Left colon (tissue), 2 donors: ENCODE data around the gene SCP2. TPM values are rescaled to one million over a fixed set of nuclear protein-coding genes. Genes with fewer than 3 reads are reported as not detected.
A peak's percentile ranks its signal among the peaks of the same experiment; 100 is the strongest.

Source experiments
- ATAC-seq: fragments of 200-7000 bp; cut with Tn5 transposase; one replicate; pipeline ENCODE4 v1.9.1; 2020; ENCODE audit warnings: mild to moderate bottlenecking, moderate library complexity
- DNase-seq, 2 donors: peaks; one replicate each; pipeline ENCODE4 v3.0.0-alpha.2; 2020
- intact Hi-C, 2 donors: fragments of 100-400 bp; cut with DNase I in 1 of 2; cut with micrococcal nuclease in 1 of 2; formaldehyde crosslinking; loops; one replicate each; pipeline versions ENCODE4 v1.11.2 to v1.14.0; 2022; cut with DNase I, micrococcal nuclease
- total RNA-seq, 2 donors: library from RNA; stranded (reverse); fragmentation: NEBNext Ultra II Directional; extraction: Animal tissue kit (Norgen Biotek cat#: 25700); gene quantifications; one replicate each; pipeline ENCODE4 v1.2.1, GENCODE V29; 2021
- donor health status: DM: no; HTN: no; CAD: no.
- donor health status: DM: yes; HTN: yes; CAD: no.

The SCP2 gene
- total RNA-seq, 2 donors from 2014 or later, result 303 to 312 TPM

- intact Hi-C loops, result no loop called here
- ATAC-seq, result no peak
- DNase-seq, result no peak
Measured at GRCh38 chr1:53020588-53020987, 93.5 kb downstream of the SCP2 start.

DNA sequence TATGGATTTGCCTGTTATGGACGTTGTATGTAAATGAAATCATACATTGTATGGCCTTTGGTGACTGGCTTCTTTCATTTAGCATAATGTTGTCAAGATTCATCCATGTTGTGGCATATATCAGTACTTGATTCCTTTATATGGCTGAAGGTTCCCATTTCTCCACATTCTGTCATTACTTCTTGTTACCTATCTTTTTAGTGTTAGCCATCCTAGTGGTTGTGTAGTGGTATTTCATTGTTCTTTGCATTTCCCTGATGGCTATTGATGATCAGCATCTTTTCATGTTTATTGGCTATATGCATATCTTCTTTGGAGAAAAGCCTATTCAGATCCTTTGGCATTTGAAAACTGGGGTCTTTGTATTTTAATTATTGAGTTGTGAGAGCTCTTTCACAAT, 95.1 kb downstream of the SCP2 start:
- intact Hi-C loops, result no loop called here
- DNase-seq (no peak), ATAC-seq (no peak)

DNA sequence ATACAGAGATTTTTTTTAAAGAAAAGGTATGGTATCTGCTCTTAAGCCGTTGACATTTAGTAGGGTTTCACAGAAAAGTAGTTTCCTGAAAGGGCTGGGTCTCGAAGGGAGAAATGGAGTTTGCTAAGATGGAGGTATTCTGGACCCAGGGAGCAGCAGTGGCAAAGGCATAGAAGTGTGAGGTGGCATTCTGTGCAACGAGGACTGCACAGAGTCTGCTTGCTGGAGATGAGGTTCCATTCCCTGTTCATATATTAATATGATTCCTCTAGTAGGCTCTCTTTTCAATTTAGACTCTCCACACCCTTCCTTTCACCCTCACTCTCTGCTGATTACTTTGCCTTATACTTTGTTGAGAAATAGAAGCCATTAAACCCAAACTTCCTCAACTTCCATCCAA, 96.5 kb downstream of the SCP2 start:
- intact Hi-C loops, result no loop called here
- no peak for DNase-seq
- ATAC-seq, result no peak

GRCh38 chr1:53024117-53024516, 97.0 kb downstream of the SCP2 start:
- DNase-seq (no peak), ATAC-seq (no peak)
- intact Hi-C loops, result no loop called here

- peak; percentile 88 for ATAC-seq
- peak; percentile 10 to 37 for DNase-seq
- intact Hi-C loops, result no loop called here
Measured at GRCh38 chr1:53025034-53025768, 98.1 kb downstream of the SCP2 start.

DNA sequence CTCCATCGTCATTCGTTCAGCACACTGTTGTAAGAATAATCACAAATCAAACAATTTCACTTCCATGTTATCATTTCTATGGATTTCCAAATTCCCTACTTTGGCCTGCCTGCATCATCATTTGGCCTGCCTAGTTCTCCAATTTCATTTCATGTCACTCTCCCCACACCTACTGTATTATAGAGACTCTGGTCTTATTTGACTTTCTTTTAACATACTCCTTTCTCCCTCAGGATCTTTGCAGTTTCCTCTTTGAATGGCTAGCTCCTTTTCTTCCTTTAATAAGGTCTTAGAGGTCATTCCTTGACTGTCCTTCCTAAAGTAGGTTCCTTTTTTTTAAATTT, 98.7 kb downstream of the SCP2 start:
- no peak for DNase-seq
- ATAC-seq, result no peak
- intact Hi-C loops, result no loop called here

GRCh38 chr1:53026254-53026653, 99.2 kb downstream of the SCP2 start:
- intact Hi-C loops, result no loop called here
- ATAC-seq (no peak), DNase-seq (no peak)

DNA sequence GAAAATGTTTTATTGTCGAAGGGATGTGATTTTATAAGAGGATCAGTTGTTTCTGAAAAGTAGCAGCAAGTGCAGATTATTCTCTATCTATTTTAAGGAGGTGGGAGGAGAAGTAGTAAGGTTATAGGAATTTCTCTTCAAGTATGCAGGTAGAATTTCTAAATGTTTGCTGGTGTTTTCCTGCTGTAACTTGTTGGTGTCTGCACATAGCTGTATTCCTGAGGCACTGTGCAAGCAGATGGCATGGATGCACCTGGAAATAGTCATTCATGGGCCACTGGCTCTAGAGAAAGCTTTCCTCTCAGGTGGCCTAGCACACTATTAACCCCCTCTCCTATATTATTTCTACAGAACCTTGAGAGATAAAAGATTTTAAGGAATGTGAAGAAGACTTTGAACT, 104.7 kb downstream of the SCP2 start:
- DNase-seq (no peak), ATAC-seq (no peak)
- intact Hi-C loops, result no loop called here

DNA sequence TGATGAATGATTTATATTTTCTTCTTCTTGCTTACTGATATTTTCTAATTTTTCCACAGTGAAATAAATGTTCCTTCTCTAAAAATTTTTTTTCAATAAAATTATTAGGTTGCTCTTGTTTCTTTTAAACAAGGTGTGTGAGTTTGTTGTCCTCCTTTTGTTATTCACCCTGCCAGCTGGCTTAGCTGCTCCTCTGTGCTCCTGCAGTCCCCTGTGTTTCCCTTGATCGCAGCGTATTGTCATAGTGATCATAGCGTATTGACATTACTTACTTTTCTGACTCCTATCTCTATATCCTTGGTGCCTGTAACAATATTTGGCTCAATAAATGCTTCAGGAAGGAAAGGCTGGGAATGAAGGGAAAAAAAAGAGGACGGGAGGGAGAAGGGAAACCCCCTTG, 110.1 kb downstream of the SCP2 start:
- DNase-seq (no peak), ATAC-seq (no peak)
- intact Hi-C loops, result no loop called here

DNA sequence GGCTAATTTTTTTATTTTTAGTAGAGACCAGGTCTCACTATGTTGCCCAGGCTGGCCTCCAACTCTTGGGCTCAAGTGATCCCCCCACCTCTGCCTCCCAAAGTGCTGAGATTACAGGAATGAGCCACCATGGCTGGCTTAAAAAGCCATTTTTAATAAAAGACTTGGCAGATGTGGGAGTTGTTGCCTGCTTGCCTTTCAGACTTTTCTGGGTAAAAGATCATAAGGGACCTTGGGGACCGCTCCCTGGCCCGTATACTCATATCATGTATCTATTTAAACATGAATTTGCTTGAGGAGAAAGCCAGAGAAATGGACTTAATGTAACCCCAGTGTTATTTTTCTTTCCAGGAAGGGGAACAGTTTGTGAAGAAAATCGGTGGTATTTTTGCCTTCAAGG, 111.5 kb downstream of the SCP2 start:
- intact Hi-C loops, result no loop called here
- no peak for DNase-seq

DNA sequence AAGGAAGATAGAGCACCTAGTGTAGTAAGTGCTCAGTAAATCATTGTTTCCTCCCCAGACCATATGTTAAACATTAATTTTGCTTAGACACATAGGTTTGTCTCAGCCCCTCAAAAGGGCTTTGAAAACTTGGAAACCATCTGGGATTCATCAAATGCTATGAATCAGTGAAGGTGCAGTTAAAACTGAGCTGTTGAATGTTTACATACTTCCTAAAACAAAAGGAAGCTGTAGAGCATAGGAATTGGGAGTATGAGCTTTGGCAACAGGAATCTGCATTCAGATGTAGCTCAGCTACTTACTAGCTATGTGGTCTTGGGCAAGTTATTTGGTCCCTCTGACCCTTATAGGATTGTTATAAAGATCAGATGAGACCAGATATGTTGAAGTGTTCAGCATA, 116.2 kb downstream of the SCP2 start:
- no peak for DNase-seq
- ATAC-seq, result no peak
- intact Hi-C loops, result no loop called here

More for the DNA sequence above, 111.5 kb downstream of the SCP2 start:
- no peak for ATAC-seq

- DNase-seq (no peak), ATAC-seq (peak; percentile 48)
- intact Hi-C loops, result no loop called here
Measured at GRCh38 chr1:53044926-53045325, 117.8 kb downstream of the SCP2 start.

DNA sequence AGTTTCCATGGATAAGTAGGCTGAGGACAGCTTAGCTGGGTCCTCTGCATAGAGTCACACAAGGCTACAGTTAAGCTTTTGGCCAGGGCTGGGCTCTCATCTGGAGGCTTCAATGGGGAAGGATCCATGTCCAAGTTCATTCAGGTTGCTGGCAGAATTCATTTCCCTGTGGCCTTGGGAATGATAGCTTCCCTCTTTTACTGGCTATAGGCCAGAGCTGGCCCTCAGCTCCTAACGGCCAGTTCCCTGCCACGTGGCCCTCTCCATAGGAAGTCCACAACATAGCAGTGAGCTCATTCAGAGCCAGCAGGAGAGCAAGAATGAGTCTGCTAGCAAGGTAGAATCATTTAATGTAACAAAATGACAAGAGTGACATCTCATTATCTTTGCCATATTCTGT, 119.9 kb downstream of the SCP2 start:
- DNase-seq, result no peak
- intact Hi-C loops, result no loop called here
- peak; percentile 68 for ATAC-seq

DNA sequence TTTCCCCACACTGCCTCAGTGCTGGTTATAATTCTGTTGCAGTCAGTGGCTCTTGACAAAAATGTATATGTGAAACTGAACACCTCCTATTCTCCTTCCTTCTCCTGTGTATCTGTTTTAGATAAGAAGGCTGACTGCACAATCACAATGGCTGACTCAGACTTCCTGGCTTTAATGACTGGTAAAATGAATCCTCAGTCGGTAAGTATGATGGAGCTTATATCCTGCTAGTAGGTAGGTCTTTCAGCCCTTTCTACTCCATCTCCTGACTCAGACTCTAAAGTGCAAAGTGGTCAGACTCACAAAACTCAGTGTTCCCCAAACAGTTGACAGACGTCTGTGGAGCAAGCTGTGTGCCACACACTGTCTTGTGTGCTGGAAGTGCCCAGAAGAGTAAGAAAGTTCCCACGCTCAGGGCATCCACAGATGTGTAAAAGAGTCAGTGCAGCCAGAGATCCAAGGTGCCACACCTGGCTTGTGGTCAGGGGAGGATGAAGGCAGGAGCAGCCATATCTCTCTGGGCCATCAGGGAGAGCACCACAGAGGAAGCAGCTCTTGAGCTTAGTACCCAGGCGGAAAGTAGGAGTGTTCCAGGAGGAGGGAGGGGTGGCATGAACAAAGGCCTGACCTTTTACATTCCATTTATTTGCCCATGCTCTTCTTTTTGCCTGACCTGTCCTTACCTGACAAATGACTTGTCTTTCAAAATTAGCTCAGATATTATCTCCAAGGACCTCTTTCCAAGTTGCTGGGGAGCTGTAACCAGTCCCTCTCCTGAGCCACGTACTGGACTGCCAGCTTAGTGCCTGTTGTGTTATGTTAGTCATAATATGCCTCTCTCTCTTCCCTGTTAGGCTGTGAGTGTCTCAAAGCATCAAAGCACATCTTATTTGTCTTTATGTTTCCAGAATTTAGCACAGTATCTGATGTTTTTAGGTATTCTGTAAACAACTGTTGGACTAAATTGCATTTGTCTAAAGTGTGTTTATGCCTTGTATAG, 121.0 kb downstream of the SCP2 start:
- intact Hi-C loops, result no loop called here
- DNase-seq (no peak), ATAC-seq (no peak)

DNA sequence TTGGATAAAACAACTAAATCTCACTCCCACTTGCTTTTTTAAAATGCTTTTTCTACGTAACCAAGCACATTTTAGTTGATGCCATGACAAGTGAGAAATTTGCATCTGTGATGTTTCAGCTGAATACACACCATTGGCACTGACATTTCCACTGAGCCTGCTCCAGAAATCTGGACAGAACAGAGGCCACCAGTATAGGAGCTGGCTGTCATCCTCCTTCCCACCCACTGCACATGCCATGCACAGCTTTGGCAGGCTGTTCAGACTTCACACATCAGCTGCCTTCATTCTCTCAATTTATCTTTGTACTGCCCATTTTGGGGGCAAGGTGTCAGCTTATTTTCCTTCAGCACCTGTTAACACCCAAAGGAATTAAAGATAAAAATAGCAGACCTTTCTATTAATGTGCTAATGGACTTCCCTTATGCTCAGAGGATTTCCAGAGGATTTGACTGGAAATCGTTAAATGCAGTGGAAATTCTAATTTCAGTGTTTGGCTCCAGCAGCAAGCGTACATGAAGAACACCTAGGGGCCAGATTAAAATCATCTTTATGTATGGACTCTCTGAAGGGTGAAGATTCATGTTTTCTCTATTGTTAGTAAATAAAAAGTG, 122.0 kb downstream of the SCP2 start:
- no peak for DNase-seq
- no peak for ATAC-seq
- intact Hi-C loops, result no loop called here

DNA sequence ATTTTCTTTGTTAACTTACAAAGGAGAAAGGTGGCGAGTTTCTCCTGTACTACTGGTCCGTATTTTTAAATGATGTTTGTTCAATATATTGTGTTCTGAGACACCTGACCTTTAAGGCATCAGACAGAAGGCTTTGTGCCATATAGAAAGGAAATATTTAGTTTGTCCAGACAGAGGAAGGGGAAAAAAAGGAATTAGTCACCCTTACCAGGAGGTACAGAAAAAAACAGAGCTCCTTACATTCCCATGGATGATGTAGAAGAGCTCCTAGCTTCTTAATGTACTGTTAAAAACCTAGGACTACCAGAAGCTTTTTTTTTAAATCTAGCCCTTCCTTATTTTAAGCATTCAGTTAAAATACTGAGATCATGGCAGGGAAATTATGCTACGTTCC, 122.5 kb downstream of the SCP2 start:
- DNase-seq, result no peak
- no peak for ATAC-seq
- intact Hi-C loops, result no loop called here

DNA sequence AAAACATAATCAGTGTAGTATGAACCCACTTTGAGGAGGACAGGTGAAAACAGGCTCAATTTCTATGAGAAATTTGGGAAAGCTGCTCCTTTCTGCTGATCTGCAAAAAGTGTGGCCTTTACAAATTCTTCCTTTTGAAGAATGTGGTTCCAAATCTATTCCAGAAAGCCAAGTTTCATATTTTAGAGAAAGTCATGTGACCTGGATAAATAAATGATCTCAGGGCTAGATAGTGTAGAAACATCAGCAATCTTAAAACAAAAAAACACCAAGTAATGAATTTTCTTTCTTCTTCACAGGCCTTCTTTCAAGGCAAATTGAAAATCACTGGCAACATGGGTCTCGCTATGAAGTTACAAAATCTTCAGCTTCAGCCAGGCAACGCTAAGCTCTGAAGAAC, 123.2 kb downstream of the SCP2 start:
- intact Hi-C loops, result no loop called here
- ATAC-seq (no peak), DNase-seq (no peak)

DNA sequence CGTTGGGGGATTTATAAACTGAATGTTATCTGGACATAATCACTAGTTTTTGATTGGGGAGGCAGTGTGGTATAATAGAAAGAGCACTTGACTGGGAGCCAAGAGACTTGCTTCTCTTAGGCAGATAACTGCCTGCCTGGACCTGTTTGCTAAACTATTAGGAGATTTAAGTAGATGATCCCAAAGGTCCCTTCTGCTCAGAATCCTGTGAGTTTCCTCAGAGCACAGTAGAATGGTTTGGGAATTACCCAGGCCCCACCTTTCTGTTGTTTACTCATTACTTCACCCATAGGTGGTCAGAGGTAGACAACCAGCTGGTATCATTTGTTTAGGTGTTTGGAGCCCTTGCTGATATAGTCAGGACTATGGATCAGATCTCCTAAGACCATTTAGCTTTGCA, 124.6 kb downstream of the SCP2 start:
- no peak for ATAC-seq
- DNase-seq, result no peak
- intact Hi-C loops, result no loop called here

GRCh38 chr1:53057127-53057526, 130.1 kb downstream of the SCP2 start:
- ATAC-seq, result no peak
- no peak for DNase-seq
- intact Hi-C loops, result no loop called here

DNA sequence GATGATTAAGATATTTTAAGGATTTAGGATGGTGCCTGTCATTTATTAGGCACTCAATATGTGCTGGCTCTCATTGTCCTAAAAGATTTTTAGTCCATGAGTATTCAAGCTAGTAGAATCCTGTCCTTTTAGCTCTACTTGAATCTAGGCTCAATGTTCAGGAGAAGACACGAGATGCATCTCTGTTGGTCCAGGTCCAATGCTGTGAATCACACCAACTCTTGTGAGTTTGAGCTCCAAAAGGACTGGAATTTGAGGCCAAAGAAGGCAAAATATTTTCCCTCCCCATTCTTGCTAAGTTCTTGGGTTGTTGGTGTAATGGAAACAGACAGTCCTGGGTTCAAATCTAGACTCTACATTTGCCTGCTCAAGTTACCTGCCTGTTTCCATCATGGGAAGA, 133.5 kb downstream of the SCP2 start:
- DNase-seq (no peak), ATAC-seq (no peak)
- intact Hi-C loops, result no loop called here
